Bronchial epithelial cell (primary cell): ENCODE measurements around the gene NRXN3. TPM values are rescaled to one million over a fixed set of nuclear protein-coding genes. Genes with fewer than 3 reads are reported as not detected.

ENCODE experiments used
- DNase-seq: peaks from one replicate; pipeline ENCODE4 v3.0.0-alpha.2; 2010; ENCODE audit warnings: low read depth
- FAIRE-seq: peaks from 2 replicates; lab custom pipeline; 2011; peaks lifted over from hg19 to GRCh38; lab: Jason Lieb, UNC
- H3K27me3 ChIP-seq: 2 replicates; pipeline ENCODE4 v1.5.1; 2011; ENCODE audit warnings: low read length; ENCODE audit not compliant: control insufficient read depth, insufficient read depth
- H3K36me3 ChIP-seq: 2 replicates; pipeline ENCODE4 v1.5.1; 2011; ENCODE audit warnings: low read length; ENCODE audit not compliant: control insufficient read depth, insufficient read depth
- H3K4me3 ChIP-seq: 2 replicates; pipeline ENCODE4 v1.5.1; 2011; ENCODE audit warnings: mild to moderate bottlenecking, low read depth, low read length, control low read depth
- total RNA-seq: library from RNA; depleted of rRNA; stranded (reverse); fragments of >200 nt; gene quantifications from 2 replicates; pipeline ENCODE4 v1.2.1, GENCODE V29; 2014
- TF ChIP-seq, protein P1 (sequence below): IDR thresholded peaks from 2 replicates; pipeline ENCODE4 v1.5.1; 2011; ENCODE audit warnings: mild to moderate bottlenecking, moderate library complexity, low read length, control low read depth, inconsistent platforms; ENCODE audit not compliant: insufficient read depth, severe bottlenecking

Gene NRXN3
- total RNA-seq, 1 donor from 2014 or later, result under 0.01 TPM

DNA sequence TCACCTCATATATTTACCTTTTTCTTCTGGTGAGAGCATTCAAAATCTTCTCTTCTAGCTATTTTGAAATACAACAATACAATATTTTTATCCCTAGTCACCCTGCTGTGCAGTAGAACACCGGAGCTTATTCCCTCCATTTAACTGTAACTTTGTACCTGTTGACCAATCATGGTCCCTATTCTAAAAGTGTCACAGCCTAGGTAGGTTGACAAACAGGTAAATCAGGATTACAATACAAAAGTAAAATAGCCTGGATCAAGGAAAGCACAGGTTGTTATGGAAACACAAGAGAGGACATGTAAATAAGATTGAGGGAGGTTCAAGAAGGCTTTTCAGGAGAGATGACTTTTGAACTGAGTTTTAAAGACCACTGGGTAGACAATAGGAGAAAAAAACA is 1370.2 kb downstream of the NRXN3 start:
- H3K4me3 ChIP-seq, result no peak overlapping the region
- FAIRE-seq, result no peak
- no peaks in the 10 kb centered on the region for H3K27me3 ChIP-seq
- H3K36me3 ChIP-seq, result no peaks in the 10 kb centered on the region
- peak; percentile 57 for DNase-seq
- TF ChIP-seq, protein P1, sequence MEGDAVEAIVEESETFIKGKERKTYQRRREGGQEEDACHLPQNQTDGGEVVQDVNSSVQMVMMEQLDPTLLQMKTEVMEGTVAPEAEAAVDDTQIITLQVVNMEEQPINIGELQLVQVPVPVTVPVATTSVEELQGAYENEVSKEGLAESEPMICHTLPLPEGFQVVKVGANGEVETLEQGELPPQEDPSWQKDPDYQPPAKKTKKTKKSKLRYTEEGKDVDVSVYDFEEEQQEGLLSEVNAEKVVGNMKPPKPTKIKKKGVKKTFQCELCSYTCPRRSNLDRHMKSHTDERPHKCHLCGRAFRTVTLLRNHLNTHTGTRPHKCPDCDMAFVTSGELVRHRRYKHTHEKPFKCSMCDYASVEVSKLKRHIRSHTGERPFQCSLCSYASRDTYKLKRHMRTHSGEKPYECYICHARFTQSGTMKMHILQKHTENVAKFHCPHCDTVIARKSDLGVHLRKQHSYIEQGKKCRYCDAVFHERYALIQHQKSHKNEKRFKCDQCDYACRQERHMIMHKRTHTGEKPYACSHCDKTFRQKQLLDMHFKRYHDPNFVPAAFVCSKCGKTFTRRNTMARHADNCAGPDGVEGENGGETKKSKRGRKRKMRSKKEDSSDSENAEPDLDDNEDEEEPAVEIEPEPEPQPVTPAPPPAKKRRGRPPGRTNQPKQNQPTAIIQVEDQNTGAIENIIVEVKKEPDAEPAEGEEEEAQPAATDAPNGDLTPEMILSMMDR, result no peak

DNA sequence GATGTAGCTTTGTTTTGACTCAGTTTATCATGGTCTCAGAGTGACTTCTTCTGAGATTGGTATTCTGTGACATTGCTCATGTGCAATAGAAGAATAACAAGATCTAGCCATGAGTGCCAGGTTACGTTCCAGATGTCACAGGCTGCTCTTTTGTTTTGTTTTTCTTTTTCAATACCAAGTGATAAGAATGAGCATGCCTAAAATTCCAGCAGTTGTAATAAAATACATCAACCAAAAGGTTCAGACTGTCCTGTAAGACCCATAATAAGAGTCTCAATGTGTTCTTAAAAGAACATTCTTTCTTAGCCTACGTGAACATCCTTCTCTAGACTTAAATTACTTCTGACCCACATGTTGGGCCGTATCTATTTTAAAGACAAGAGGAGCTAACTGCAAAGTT is 1371.9 kb downstream of the NRXN3 start:
- H3K4me3 ChIP-seq, result no peak overlapping the region
- DNase-seq (no peak), FAIRE-seq (no peak)
- TF ChIP-seq, protein P1, result no peak
- no peaks in the 10 kb centered on the region for H3K36me3 ChIP-seq
- H3K27me3 ChIP-seq, result no peaks in the 10 kb centered on the region

DNA sequence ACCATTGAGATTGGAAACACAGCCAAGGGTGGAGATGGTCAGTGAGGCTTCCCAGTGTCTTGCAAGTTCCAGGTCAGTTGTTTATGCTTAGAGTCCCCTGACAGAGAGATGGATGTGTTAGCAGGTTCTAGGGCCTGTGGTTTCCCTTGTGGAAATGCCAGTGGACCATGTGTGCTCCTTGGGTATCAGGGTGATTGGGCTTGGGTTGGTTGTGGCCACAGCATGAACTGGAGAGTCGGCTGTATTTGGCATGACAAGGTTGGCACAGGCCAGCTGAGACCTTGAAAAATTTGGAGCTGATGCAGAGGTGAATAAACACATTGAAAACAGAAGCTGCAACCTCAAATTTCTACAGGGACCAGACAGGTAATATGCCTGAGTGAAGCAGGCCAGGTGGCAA is 1373.2 kb downstream of the NRXN3 start:
- TF ChIP-seq, protein P1, result no peak
- DNase-seq (no peak), FAIRE-seq (no peak)
- Histone ChIP-seq H3K4me3 (no peak overlapping the region), H3K36me3 (no peaks in the 10 kb centered on the region), H3K27me3 (no peaks in the 10 kb centered on the region)

DNA sequence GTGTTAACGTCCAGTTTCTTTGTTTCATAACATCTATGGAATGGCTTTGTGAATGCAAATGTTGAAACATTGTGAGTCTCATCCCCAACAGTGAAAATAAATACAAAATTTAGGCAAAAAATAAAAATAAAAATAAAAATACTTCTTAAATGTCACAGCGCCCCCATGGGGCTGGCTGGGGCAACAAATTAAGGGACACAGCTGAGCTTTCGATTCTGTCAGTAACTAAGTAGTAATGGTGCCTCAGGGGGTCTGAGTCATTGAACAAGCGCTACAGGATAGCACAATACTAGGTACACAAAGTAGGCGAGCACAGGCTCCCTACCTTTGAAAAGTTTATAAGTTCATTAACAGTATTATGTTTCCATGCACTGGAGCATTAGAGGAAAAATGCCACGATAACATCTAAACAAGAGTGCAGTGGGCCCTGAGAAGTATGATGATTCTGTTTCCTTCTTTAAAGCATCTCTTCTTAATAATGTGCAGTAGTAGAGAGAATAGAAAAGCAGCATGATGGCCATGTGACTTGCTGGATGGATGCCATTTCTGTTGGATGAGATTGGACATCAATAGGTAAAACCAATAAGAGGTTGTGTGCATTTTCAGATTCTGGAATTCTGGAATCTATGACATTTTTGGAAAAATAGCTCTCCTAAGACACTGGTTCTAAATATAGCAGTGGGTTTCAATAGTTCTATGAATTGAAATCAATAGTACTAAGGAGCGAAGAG is 1374.0 kb downstream of the NRXN3 start:
- TF ChIP-seq, protein P1, result peak; percentile 53
- DNase-seq (peak; percentile 86), FAIRE-seq (no peak)
- Histone ChIP-seq H3K4me3 (no peak overlapping the region), H3K27me3 (no peaks in the 10 kb centered on the region), H3K36me3 (no peaks in the 10 kb centered on the region)

DNA sequence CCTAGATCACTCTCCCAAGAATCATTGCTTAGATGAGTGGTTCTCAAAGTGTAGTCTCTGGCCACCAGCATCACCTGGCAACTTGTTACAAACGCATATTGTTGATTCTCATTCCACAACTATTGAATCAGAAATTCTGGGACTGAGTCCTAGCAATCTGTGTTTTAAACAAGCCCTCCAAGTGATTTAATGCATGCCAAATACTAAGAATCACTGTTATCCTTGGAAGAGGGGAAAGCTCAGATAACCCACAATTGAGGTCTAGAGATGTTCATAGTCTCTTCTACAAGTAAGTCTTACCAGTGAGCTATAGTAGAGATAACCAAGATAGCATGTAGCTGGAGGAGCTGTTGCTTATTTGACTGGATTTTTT is 1374.5 kb downstream of the NRXN3 start:
- TF ChIP-seq, protein P1, result no peak
- H3K27me3 ChIP-seq, result no peaks in the 10 kb centered on the region

DNA sequence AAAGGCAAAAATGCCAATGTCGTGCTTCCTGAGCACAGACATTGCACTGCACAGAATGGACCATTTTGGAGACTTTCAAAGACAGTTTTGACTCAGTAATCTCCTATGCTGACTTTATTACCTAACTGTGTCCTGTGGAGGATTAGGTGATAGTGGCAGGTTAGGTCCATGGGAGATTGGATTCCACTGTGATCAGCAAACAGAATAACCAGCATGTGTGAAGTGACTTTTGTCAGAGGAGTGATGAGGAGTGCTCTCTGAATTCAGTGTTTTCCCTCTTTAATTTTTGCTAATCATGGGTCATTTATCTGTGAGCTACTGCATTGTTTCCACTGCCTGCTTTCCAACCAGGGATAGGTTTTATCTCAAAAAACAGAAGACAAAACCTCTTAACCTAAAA is 1378.7 kb downstream of the NRXN3 start:
- Histone ChIP-seq H3K36me3 (no peaks in the 10 kb centered on the region), H3K27me3 (no peaks in the 10 kb centered on the region), H3K4me3 (no peak overlapping the region)
- TF ChIP-seq, protein P1, result no peak
- FAIRE-seq (no peak), DNase-seq (no peak)

More for the DNA sequence above, 1374.5 kb downstream of the NRXN3 start:
- DNase-seq, result no peak
- no peak for FAIRE-seq
- Histone ChIP-seq H3K36me3 (no peaks in the 10 kb centered on the region), H3K4me3 (no peak overlapping the region)
